ENCODE results near the gene AFMID. TPM values are rescaled to one million over a fixed set of nuclear protein-coding genes. Genes with fewer than 3 reads are reported as not detected.

Gene AFMID
- total and polyA plus RNA-seq, 2 of the 13 experiments (the other 11 are each of a cell fraction or from before 2014, with no cell fraction given) = 249 to 270 TPM

GRCh38 chr17:78148286-78149016 lies 38.7 kb upstream of the AFMID start (continued):
- no peak for TF ChIP-seq ZNF891 (CRISPR knock-in tag; IDR thresholded peaks at IDR 0.05)
- 0 out of 2 replicates have a peak, but pooled peaks have one; percentile 54 for TF ChIP-seq THAP9 (CRISPR knock-in tag; IDR thresholded peaks at IDR 0.05; ENCODE audit: borderline replicate concordance)
- TF ChIP-seq MZF1 (CRISPR knock-in tag; IDR thresholded peaks at IDR 0.05; ENCODE audit: borderline replicate concordance) = no peak
- TF ChIP-seq ZBTB7A (CRISPR knock-in tag; IDR thresholded peaks at IDR 0.05) = 0 out of 2 replicates have a peak, but pooled peaks have one; percentile 10
- no peak for TF ChIP-seq SMARCC2 (IDR thresholded peaks at IDR 0.05)
- 0 out of 2 replicates have a peak, but pooled peaks have one; percentile 17 for TF ChIP-seq ZNF747 (CRISPR knock-in tag; IDR thresholded peaks at IDR 0.05; ENCODE audit: borderline replicate concordance)
- no peak for TF ChIP-seq ZFP36 (IDR thresholded peaks at IDR 0.05; ENCODE audit: borderline replicate concordance, low read depth, low read length, partially characterized antibody)
- TF ChIP-seq ZFP1 (CRISPR knock-in tag; IDR thresholded peaks at IDR 0.05) = no peak
- 0 out of 2 replicates have a peak, but pooled peaks have one; percentile 38 for TF ChIP-seq ZNF296 (CRISPR knock-in tag; conservative IDR thresholded peaks at IDR 0.05)
- TF ChIP-seq CHD2 (IDR thresholded peaks at IDR 0.05; ENCODE audit: low read depth, low read length) = no peak
- 0 out of 2 replicates have a peak, but pooled peaks have one; percentile 30 for TF ChIP-seq WIZ (CRISPR knock-in tag; IDR thresholded peaks at IDR 0.05)
- TF ChIP-seq MXD1 (CRISPR knock-in tag; IDR thresholded peaks at IDR 0.05) = no peak; the same call in 1 of the 2 replicates
- no peak for TF ChIP-seq GATA4 (IDR thresholded peaks at IDR 0.05; ENCODE audit: borderline replicate concordance, low read depth)
- 0 out of 2 replicates have a peak, but pooled peaks have one; percentile 29 for TF ChIP-seq SPEN (CRISPR knock-in tag; IDR thresholded peaks at IDR 0.05; ENCODE audit: low read depth)
- peak; percentile 48; the same call in 1 of the 2 replicates for TF ChIP-seq MIXL1 (CRISPR knock-in tag; IDR thresholded peaks at IDR 0.05)
- no peak for TF ChIP-seq ZMAT3 (CRISPR knock-in tag; conservative IDR thresholded peaks at IDR 0.05)
- peak; percentile 91 for TF ChIP-seq ZMYM3 (CRISPR knock-in tag; IDR thresholded peaks at IDR 0.05)
- no peak for TF ChIP-seq SIN3B (IDR thresholded peaks at IDR 0.05; ENCODE audit: low read length)
- no peak for TF ChIP-seq ZNF674 (CRISPR knock-in tag; IDR thresholded peaks at IDR 0.05; ENCODE audit: low read depth)
- TF ChIP-seq MAFF (IDR thresholded peaks at IDR 0.05; ENCODE audit: low read depth, low read length) = no peak
- TF ChIP-seq RXRA (CRISPR knock-in tag; IDR thresholded peaks at IDR 0.05) = peak; percentile 69
- 0 out of 2 replicates have a peak, but pooled peaks have one; percentile 43 for TF ChIP-seq ZNF772 (CRISPR knock-in tag; IDR thresholded peaks at IDR 0.05)
- no peak for TF ChIP-seq KAT7 (CRISPR knock-in tag; IDR thresholded peaks at IDR 0.05; ENCODE audit: borderline replicate concordance)
- 0 out of 2 replicates have a peak, but pooled peaks have one; percentile 21 for TF ChIP-seq ELF4 (CRISPR knock-in tag; IDR thresholded peaks at IDR 0.05; ENCODE audit: borderline replicate concordance)
- TF ChIP-seq HINFP (CRISPR knock-in tag; IDR thresholded peaks at IDR 0.05; ENCODE audit: low read depth) = no peak
- no peak for TF ChIP-seq ZNF75D (CRISPR knock-in tag; IDR thresholded peaks at IDR 0.05; ENCODE audit: borderline replicate concordance)

Data from HepG2 (cell line).